ENCODE data around the gene DRG2.

GRCh38 chr17:18094409-18094807 is 6.7 kb downstream of the DRG2 start:
- TF ChIP-seq, protein P1, sequence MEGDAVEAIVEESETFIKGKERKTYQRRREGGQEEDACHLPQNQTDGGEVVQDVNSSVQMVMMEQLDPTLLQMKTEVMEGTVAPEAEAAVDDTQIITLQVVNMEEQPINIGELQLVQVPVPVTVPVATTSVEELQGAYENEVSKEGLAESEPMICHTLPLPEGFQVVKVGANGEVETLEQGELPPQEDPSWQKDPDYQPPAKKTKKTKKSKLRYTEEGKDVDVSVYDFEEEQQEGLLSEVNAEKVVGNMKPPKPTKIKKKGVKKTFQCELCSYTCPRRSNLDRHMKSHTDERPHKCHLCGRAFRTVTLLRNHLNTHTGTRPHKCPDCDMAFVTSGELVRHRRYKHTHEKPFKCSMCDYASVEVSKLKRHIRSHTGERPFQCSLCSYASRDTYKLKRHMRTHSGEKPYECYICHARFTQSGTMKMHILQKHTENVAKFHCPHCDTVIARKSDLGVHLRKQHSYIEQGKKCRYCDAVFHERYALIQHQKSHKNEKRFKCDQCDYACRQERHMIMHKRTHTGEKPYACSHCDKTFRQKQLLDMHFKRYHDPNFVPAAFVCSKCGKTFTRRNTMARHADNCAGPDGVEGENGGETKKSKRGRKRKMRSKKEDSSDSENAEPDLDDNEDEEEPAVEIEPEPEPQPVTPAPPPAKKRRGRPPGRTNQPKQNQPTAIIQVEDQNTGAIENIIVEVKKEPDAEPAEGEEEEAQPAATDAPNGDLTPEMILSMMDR (IDR thresholded peaks at IDR 0.05): no peak
- no peak for TF ChIP-seq POLR2AphosphoS5 (IDR thresholded peaks at IDR 0.05)
- no peak for TF ChIP-seq POLR2A (IDR thresholded peaks at IDR 0.05)
- no peak for TF ChIP-seq EP300 (IDR thresholded peaks at IDR 0.05)
